Loucy (cell line): Measurements from ENCODE around the gene IL15RA.

Experiments used
- CTCF ChIP-seq: fragments of 200-600 bp; sonication (generic); conservative IDR thresholded peaks from 2 replicates; pipeline ENCODE4 v1.5.1; 2014; ENCODE audit warnings: mild to moderate bottlenecking, antibody characterized with exemption, low read length
- EZH2phosphoT487 ChIP-seq: fragments of 200-600 bp; IDR thresholded peaks from 2 replicates; pipeline ENCODE4 v1.6.1; 2018; ENCODE audit warnings: antibody characterized with exemption, mild to moderate bottlenecking, moderate library complexity, borderline replicate concordance

- TF ChIP-seq CTCF (no peak), EZH2phosphoT487 (no peak)
These were observed 29.6 kb upstream of the IL15RA start for GRCh38 chr10:6006991-6007390.
